H1 (cell line): ENCODE results near the gene SPATA16. TPM values are rescaled to one million over a fixed set of nuclear protein-coding genes. Genes with fewer than 3 reads are reported as not detected.
A peak's percentile ranks its signal among the peaks of the same experiment; 100 is the strongest.

Experiments
- CTCF ChIA-PET: fragments of 300-600 bp; sonication (Branson Sonifier 250); formaldehyde crosslinking; loops from one replicate; lab custom pipeline; 2021; ENCODE audit not compliant: partially characterized antibody; lab: Charles Lee
- POLR2A ChIA-PET: fragments of 300-600 bp; sonication (Branson Sonifier 250); formaldehyde crosslinking; loops from one replicate; lab custom pipeline; 2021; ENCODE audit warnings: inconsistent platforms; ENCODE audit not compliant: partially characterized antibody; lab: Charles Lee
- DNase-seq, 2 experiments: peaks; one replicate each; pipeline versions ENCODE4 v3.0.0 to v3.0.0-alpha.2; 2010 to 2022; ENCODE audit warnings: low spot score in 2 of 2, low read depth in 1 of 2, mixed read lengths in 1 of 2
- FAIRE-seq: peaks from 2 replicates; lab custom pipeline; 2011; peaks lifted over from hg19 to GRCh38; lab: Jason Lieb, UNC
- H2AFZ ChIP-seq: 2 replicates; pipeline ENCODE4 v1.8.1; 2012; ENCODE audit warnings: low read length, inconsistent platforms
- H2AK5ac ChIP-seq: 2 replicates; pipeline ENCODE4 v1.6.1; 2013; ENCODE audit warnings: low read depth, low read length
- H2BK120ac ChIP-seq: replicated peaks from 2 replicates; pipeline ENCODE3; 2013; ENCODE audit warnings: low read depth, low read length, inconsistent platforms
- H2BK12ac ChIP-seq: 2 replicates; pipeline ENCODE4 v1.6.1; 2013; ENCODE audit warnings: low read depth, low read length
- H2BK15ac ChIP-seq: 2 replicates; pipeline ENCODE4 v1.6.1; 2013; ENCODE audit warnings: low read length
- H2BK20ac ChIP-seq: 2 replicates; pipeline ENCODE4 v1.6.1; 2013; ENCODE audit warnings: low read length
- H2BK5ac ChIP-seq: 2 replicates; pipeline ENCODE4 v1.6.1; 2013; ENCODE audit warnings: low read depth, low read length
- H3K14ac ChIP-seq: 2 replicates; pipeline ENCODE4 v1.6.1; 2013; ENCODE audit warnings: inconsistent platforms; ENCODE audit not compliant: insufficient read length
- H3K18ac ChIP-seq: 2 replicates; pipeline ENCODE4 v1.6.1; 2013; ENCODE audit warnings: low read length; ENCODE audit errors: extremely low read depth
- H3K23ac ChIP-seq: 2 replicates; pipeline ENCODE4 v1.6.1; 2013; ENCODE audit warnings: inconsistent platforms; ENCODE audit not compliant: insufficient read length
- H3K23me2 ChIP-seq: 2 replicates; pipeline ENCODE4 v1.6.1; 2013; ENCODE audit warnings: low read depth, low read length
- H3K27ac ChIP-seq: 2 replicates; pipeline ENCODE4 v1.6.1; 2011; ENCODE audit warnings: low read depth, low read length, inconsistent platforms
- H3K27me3 ChIP-seq, 4 experiments: replicated peaks in 1 of 4; 1 replicate in 1 of 4; 2 replicates in 3 of 4; pipeline versions ENCODE4 v1.6.1 to v1.8.1; 2011 to 2013; ENCODE audit warnings: low read length in 3 of 4, mild to moderate bottlenecking in 3 of 4, inconsistent platforms in 2 of 4, mixed read lengths in 2 of 4, moderate library complexity in 1 of 4; ENCODE audit not compliant: control insufficient read depth in 3 of 4, insufficient read depth in 3 of 4; ENCODE audit errors: extremely low read depth in 1 of 4
- H3K36me3 ChIP-seq, 4 experiments: 2 replicates each; pipeline versions ENCODE4 v1.6.1 to v1.8.1; 2011 to 2013; ENCODE audit warnings: mild to moderate bottlenecking in 4 of 4, low read length in 3 of 4, moderate library complexity in 2 of 4, control low read depth in 1 of 4, inconsistent platforms in 1 of 4; ENCODE audit not compliant: insufficient read depth in 4 of 4, control insufficient read depth in 2 of 4
- H3K4ac ChIP-seq: replicated peaks from 2 replicates; pipeline ENCODE3; 2013; ENCODE audit warnings: low read length, low read depth, mixed read lengths, inconsistent platforms; ENCODE audit not compliant: insufficient read length
- H3K4me1 ChIP-seq, 4 experiments: replicated peaks in 1 of 4; 1 replicate in 1 of 4; 2 replicates in 3 of 4; pipeline versions ENCODE4 v1.6.1 to v1.8.1; 2011 to 2013; ENCODE audit warnings: low read length in 3 of 4, inconsistent platforms in 2 of 4, mixed read lengths in 1 of 4; ENCODE audit not compliant: insufficient read depth in 4 of 4, control insufficient read depth in 3 of 4
- H3K4me2 ChIP-seq, 2 experiments: 2 replicates each; pipeline versions ENCODE4 v1.6.1 to v1.8.1; 2011 to 2013; ENCODE audit warnings: low read depth in 2 of 2, low read length in 2 of 2, control low read depth in 1 of 2, inconsistent platforms in 1 of 2, mild to moderate bottlenecking in 1 of 2; ENCODE audit not compliant: insufficient read depth in 1 of 2
- H3K4me3 ChIP-seq, 4 experiments: fragments of 200-600, 300-600 bp in 1 of 4; sonication (generic), shearing (Covaris generic), sonication (Bioruptor Twin) in 1 of 4; 2 replicates each; pipeline versions ENCODE4 v1.5.1 to v1.8.1; 2011 to 2016; ENCODE audit warnings: low read length in 4 of 4, low read depth in 3 of 4, control low read depth in 2 of 4, inconsistent platforms in 2 of 4, mild to moderate bottlenecking in 2 of 4, mixed read lengths in 1 of 4, moderate library complexity in 1 of 4; ENCODE audit not compliant: insufficient read depth in 2 of 4; ENCODE audit errors: extremely low read depth in 1 of 4
- H3K56ac ChIP-seq: replicated peaks from 2 replicates; pipeline ENCODE3; 2013; ENCODE audit warnings: low read depth, mild to moderate bottlenecking, mixed read lengths, low read length, inconsistent platforms; ENCODE audit not compliant: insufficient read length
- H3K79me1 ChIP-seq: 2 replicates; pipeline ENCODE4 v1.6.1; 2013; ENCODE audit warnings: low read depth, low read length, control low read depth
- H3K79me2 ChIP-seq, 2 experiments: 2 replicates each; pipeline versions ENCODE4 v1.6.1 to v1.8.1; 2012 to 2013; ENCODE audit warnings: low read length in 2 of 2, mild to moderate bottlenecking in 2 of 2, inconsistent platforms in 1 of 2; ENCODE audit not compliant: insufficient read depth in 2 of 2, control insufficient read depth in 1 of 2
- H3K9ac ChIP-seq, 4 experiments: replicated peaks in 1 of 4; 1 replicate in 1 of 4; 2 replicates in 3 of 4; pipeline versions ENCODE4 v1.6.1 to v1.8.1; 2011 to 2013; ENCODE audit warnings: low read depth in 3 of 4, low read length in 3 of 4, control low read depth in 2 of 4, mild to moderate bottlenecking in 2 of 4, moderate library complexity in 2 of 4, inconsistent platforms in 1 of 4; ENCODE audit errors: extremely low read depth in 1 of 4
- H3K9me3 ChIP-seq, 2 experiments: 2 replicates each; pipeline versions ENCODE4 v1.6.1 to v1.8.1; 2012 to 2013; ENCODE audit warnings: mild to moderate bottlenecking in 2 of 2, moderate library complexity in 2 of 2, control low read depth in 1 of 2, inconsistent platforms in 1 of 2, low read depth in 1 of 2, low read length in 1 of 2, mixed read lengths in 1 of 2; ENCODE audit not compliant: insufficient read depth in 2 of 2
- H4K20me1 ChIP-seq, 2 experiments: replicated peaks in 1 of 2; 2 replicates each; pipeline versions ENCODE3 to v1.8.1; 2011 to 2013; ENCODE audit warnings: inconsistent platforms in 2 of 2, low read length in 2 of 2, mild to moderate bottlenecking in 1 of 2; ENCODE audit not compliant: insufficient read depth in 2 of 2, control insufficient read depth in 1 of 2
- H4K5ac ChIP-seq: 2 replicates; pipeline ENCODE4 v1.6.1; 2013; ENCODE audit warnings: low read length, low read depth, mixed read lengths, inconsistent platforms; ENCODE audit not compliant: insufficient read length
- H4K8ac ChIP-seq: 2 replicates; pipeline ENCODE4 v1.8.0; 2013; ENCODE audit warnings: mild to moderate bottlenecking, moderate library complexity, low read length, inconsistent platforms; ENCODE audit not compliant: insufficient read depth; ENCODE audit errors: extremely low read depth
- H4K91ac ChIP-seq: replicated peaks from 2 replicates; pipeline ENCODE3; 2013; ENCODE audit warnings: low read length, mixed read lengths, inconsistent platforms; ENCODE audit not compliant: insufficient read length
- CBX8 ChIP-seq: fragments of 300-800, 300-1000 bp; sonication (generic); IDR thresholded peaks from 2 replicates; pipeline ENCODE4 v1.7.1; 2016; ENCODE audit warnings: low read depth, low read length, borderline replicate concordance
- PHF8 ChIP-seq: fragments of 200-600 bp; sonication (generic); conservative IDR thresholded peaks from 2 replicates; pipeline ENCODE4 v1.7.1; 2012; ENCODE audit warnings: low read depth, mild to moderate bottlenecking, inconsistent platforms, low read length, moderate library complexity
- SAP30 ChIP-seq: fragments of 300-600 bp; sonication (generic); IDR thresholded peaks from 2 replicates; pipeline ENCODE4 v1.7.1; 2012; ENCODE audit warnings: low read length, moderate library complexity, mild to moderate bottlenecking, inconsistent platforms; ENCODE audit not compliant: insufficient read depth, insufficient replicate concordance
- SIX5 ChIP-seq: IDR thresholded peaks from 2 replicates; pipeline ENCODE4 v1.6.1; 2011; ENCODE audit warnings: mild to moderate bottlenecking, low read depth, low read length
- SUZ12 ChIP-seq: fragments of 200-600 bp; sonication (generic); IDR thresholded peaks from 2 replicates; pipeline ENCODE4 v1.6.1; 2012; ENCODE audit warnings: mild to moderate bottlenecking, inconsistent platforms, low read length, moderate library complexity, mixed read lengths
- WGBS, 2 experiments: shearing (Covaris generic) in 1 of 2; methylation state at CpG; one replicate each; pipeline versions ENCODE4 v1.1.6 to v1.1.7; 2013 to 2015; ENCODE audit warnings: low lambda C conversion rate in 2 of 2, mixed read lengths in 2 of 2, inconsistent platforms in 1 of 2, low coverage in 1 of 2, missing lambda C conversion rate in 1 of 2; ENCODE audit not compliant: insufficient replicate concordance in 2 of 2, insufficient coverage in 1 of 2, insufficient read length in 1 of 2; ENCODE audit errors: extremely low coverage in 1 of 2, missing lambda C conversion rate in 1 of 2; 5-methylcytosine and 5-hydroxymethylcytosine counted together
- polyA plus RNA-seq, 7 experiments: library from polyadenylated mRNA; depleted of rRNA in 3 of 7; stranded (reverse) in 5 of 7; unstranded in 2 of 7; fragments of >200 nt in 5 of 7; fragments of 200-250 nt in 2 of 7; gene quantifications; 1 replicate in 5 of 7; 2 replicates in 1 of 7; 4 replicates in 1 of 7; pipeline versions ENCODE4 v1.2.1 to v1.2.3, GENCODE V29; 2011 to 2013; ENCODE audit warnings: missing spikeins in 2 of 7, mixed read lengths in 2 of 7
- total RNA-seq: library from RNA; stranded (reverse); fragmentation: NEBNext Ultra II Directional; extraction: Animal tissue kit (Norgen Biotek cat#: 25700); gene quantifications from 2 replicates; pipeline ENCODE4 v1.2.1, GENCODE V29; 2021
- TF ChIP-seq, protein P1 (sequence below): IDR thresholded peaks from 2 replicates; pipeline ENCODE4 v1.6.1; 2012; ENCODE audit warnings: inconsistent platforms
- TF ChIP-seq, protein P2 (sequence below): IDR thresholded peaks from 2 replicates; pipeline ENCODE4 v1.6.1; 2011; ENCODE audit warnings: low read depth, mild to moderate bottlenecking, low read length; ENCODE audit not compliant: insufficient read depth

SPATA16 gene
- total and polyA plus RNA-seq, 2 of the 8 experiments (the other 6 are each of a cell fraction or from before 2014, with no cell fraction given), result 0.05 to 2.7 TPM

DNA sequence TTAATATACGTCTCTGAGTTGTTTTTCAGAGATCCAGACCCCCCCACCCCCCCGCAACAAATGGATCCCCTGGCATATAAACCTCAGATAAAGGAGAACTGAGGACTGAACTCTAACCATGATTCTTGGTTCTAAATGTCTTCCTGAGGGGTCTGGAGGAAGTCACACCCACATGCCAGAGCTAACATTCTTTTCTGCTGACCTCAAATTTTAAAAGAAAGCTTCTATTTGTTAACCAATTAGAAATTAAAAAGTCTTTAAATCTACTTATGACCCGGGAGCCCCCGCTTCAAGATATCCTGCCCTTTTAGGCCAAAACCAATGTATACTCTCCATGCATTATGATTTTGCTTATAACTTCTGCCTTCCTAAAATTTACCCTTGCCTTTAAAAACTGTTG, 202.2 kb downstream of the SPATA16 start:
- Histone ChIP-seq H3K27me3 (no peaks in the 10 kb centered on the region), H3K23ac (no peak overlapping the region), H3K27ac (no peak overlapping the region), H3K18ac (no peak overlapping the region), H3K4me1 (peaks cover 0 to 5% (median 2%) of the 10 kb centered on the region in 4 experiments; a peak in 2 of 7 replicates), H2AK5ac (no peak overlapping the region), H3K36me3 (no peaks in the 10 kb centered on the region), H3K4ac (no peak overlapping the region), H2BK12ac (no peak overlapping the region), H4K5ac (no peak overlapping the region), H2AFZ (peak overlapping the region; percentile 40; the same call in 1 of the 2 replicates), H4K91ac (no peak overlapping the region), H2BK15ac (no peak overlapping the region), H2BK5ac (no peak overlapping the region), H3K23me2 (no peaks in the 10 kb centered on the region), H3K9me3 (no peaks in the 10 kb centered on the region), H3K56ac (no peak overlapping the region), H3K4me2 (no peak overlapping the region), H3K4me3 (no peak overlapping the region), H3K9ac (no peak overlapping the region), H4K8ac (no peak overlapping the region), H2BK120ac (no peak overlapping the region), H3K79me2 (no peaks in the 10 kb centered on the region), H2BK20ac (no peak overlapping the region), H4K20me1 (no peaks in the 10 kb centered on the region), H3K79me1 (no peaks in the 10 kb centered on the region), H3K14ac (no peak overlapping the region)
- POLR2A ChIA-PET, result no interaction called here
- TF ChIP-seq, protein P1, sequence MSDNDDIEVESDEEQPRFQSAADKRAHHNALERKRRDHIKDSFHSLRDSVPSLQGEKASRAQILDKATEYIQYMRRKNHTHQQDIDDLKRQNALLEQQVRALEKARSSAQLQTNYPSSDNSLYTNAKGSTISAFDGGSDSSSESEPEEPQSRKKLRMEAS, result no peak
- TF ChIP-seq PHF8 (no peak), SAP30 (no peak), SUZ12 (no peak), SIX5 (no peak), CBX8 (no peak)
- TF ChIP-seq, protein P2, sequence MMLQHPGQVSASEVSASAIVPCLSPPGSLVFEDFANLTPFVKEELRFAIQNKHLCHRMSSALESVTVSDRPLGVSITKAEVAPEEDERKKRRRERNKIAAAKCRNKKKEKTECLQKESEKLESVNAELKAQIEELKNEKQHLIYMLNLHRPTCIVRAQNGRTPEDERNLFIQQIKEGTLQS, result no peak
- no peak for FAIRE-seq
- WGBS, 2 experiments, result 72% methylated on average over 4 of the region's 4 CpGs; no CpG with 5 or more reads in 1 of the 2 experiments
- CTCF ChIA-PET, result interaction anchor here (1.2 to 1.7 kb wide), 2 partner anchors 21 to 45 kb away, joined by 3 read pairs; no protein-coding TSS in a partner anchor
- DNase-seq, result no peak
